HG02938 (cell line): ENCODE results near the gene HIGD2A.
"Not testable (repeated sequence)": the region's sequence is repeated elsewhere in the genome, so short reads cannot be mapped to it uniquely, and the experiment has no call there.

Experiments
- ATAC-seq: cut with Tn5 transposase; IDR thresholded peaks from one replicate; pipeline ENCODE4 v1.9.1; 2021; ENCODE audit warnings: mild to moderate bottlenecking, moderate library complexity; ENCODE audit not compliant: unreplicated experiment

The HIGD2A gene

DNA sequence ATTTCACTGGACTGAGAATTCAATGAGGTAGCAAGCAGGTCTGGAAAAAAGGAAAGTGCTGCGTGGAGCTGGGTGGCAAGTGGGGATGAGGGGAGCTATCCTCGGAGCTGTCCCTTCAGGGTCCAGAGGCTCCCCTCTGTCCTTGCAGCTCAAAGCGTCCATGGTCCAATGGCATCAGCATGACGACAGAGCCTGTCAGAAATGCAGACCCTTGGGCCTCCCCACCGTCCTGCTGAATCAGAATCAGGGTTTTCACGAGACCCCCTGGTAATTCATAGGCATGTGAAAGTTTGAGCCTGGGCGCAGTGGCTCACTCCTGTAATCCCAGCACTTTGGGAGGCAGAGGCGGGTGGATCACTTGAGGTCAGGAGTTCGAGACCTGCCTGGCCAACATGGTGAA, 5.5 kb downstream of the HIGD2A start:
- no peak for ATAC-seq

DNA sequence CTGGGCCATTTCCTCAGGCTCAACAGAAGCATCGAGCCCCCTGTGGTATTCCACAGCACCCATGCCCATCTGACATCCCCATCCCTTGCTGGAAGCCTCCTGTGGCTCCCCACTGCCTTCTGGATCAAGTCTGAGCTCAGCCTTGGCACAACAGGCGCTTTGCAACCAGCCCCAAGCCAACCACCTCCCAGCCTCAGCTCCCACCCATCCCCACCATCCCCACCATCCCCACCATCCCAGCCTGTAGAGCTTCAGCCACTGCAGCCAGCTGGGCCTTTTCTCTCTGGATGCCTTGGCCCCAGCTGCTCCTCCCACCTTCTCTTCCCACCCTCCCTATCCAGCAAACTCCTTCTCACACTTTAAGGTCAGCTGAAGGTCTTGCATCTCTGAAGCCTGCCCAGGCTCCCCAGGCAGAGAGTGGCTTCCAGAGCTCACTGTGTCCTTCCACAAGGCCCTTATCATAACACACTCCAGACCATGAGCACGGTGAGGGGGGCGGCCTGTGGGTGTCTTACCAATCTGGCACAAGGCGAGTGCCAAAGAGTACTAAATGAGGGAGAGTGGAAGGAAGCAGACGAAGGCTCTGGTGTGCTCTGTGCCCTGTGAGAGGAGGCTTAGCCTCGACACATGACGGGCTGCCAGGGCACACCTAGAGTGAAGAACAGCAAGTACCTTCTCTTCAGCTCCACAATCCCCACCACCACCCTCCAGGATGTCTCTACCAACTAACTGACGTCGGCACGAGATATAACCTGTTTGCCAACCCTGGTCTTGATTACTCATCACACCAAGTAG, 6.5 kb downstream of the HIGD2A start:
- no peak for ATAC-seq

DNA sequence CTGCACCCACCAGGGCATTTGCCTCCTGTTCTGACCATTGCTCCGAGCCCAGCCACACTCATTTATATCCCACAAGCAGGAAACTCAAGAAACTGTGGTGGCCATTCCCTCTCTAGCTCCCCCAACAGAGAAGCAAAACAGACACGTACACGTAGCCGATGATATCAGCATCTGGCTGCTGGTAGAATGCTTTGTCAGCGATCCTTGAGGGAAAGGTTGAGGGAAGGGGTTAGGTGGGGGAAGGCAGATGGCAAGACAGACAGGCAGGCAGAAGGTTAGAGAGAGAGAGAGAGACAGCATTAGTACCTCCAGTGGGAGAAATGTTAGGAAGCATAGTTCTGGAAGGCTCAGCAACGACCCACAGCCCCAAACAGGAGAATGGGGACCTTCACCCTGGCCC, 7.8 kb downstream of the HIGD2A start:
- no peak for ATAC-seq

DNA sequence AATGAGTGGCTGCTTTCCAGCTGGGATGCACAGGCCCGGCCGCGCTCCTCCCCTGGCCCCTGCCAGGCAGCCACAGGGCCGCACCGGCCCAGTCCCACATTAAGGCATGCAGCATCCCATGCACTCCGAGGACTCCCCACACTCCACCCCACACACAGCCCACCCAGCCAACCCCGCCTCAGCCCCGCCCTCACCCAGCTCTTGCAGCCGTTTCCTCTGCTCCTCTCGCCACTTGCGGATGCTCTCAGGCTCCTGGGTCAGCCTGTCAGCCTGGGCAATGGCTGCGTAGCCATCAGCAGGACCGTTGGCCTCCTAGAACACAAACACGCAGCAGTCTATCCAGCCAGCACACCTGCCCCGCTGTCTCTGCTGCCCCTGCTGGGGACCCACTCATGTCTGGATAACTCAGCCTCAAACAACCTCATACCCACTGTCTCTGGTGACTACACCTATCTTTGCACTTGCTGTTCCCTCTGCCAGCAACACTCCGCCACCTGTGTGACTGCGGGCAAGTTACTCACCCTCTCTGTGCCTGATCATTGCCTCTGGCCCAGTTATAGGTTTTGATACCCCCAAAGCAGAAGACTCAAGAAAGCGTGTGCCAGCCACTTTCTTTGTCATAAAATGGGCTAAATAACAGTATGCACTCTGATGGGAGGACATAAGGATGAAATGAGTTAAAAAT, 9.3 kb downstream of the HIGD2A start:
- ATAC-seq: no peak

DNA sequence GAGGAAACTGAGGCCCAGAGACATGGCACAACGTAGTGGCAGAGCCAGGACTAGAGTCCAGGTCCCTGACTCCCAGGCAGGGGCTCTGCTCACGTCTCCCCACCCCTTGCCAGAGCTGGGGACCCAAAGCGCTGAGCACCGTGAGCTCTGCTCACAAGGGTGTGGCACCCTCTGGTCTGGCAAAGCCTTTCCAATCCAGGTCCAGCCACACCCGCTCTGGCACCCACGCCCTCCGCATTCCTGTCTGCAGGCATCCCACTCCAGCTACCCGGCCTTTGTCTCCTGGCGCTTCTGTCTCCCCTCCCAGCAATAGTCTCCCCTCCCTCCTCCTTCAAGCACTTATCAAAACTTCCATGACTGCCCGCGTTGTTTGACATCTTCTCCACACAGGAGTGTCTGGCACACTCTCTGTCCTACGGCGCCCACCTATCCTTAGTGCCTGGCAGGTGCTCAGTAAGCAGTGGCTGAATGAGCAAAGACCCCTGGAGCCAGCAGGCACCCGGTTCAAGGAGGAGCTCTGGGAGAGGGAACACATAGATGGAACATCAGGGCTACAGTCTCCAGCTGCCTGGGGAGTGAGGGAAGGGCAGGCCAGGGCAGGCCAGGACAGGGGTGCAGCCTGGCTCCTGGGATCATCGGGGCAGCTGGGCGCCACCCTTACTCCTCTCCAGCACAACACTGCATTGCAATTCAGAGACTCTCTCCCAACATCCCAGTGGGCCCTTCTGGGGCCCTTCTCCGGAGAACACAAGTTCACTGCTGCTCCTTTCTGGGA, 12.0 kb downstream of the HIGD2A start:
- ATAC-seq: no peak

DNA sequence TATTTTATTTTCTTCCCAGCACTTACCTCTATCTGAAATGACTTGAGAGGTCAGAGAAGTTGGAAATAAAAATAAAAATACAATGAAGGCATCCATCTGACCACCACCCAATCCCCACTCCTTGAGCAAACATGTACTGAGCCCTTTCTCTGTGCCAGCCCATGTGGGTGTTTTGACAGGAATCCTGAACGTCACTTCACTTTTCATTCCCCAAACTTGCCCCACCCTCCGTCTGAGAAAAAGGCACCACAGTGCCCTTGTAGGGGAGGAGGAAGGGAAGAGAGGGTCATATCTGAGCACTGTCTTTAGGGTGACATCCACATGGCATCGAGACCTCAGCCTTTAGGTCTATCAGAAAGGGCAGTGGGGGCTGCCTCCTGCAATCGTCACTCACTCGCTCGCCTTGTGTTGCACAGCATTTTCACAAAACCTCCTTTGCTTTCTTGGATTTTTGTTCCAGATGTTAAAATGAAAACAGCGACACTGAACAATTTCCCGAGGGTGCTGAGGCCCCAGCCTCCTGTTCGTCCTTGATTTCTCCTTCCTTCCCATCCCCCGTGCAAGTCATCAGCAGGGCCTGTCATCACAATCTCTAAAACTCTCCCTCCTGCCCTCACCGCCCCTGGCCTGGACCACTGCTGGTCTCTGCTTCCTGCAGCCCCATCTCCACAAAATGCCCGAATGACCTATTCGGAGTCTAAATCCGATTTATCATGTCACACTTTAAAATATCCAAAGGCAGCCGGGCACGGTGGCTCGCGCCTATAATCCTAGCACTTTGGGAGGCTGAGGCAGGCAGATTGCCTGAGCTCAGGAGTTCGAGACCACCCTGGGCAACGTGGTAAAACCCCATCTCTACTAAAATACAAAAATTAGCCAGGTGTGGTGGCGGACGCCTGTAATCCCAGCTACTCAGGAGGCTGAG, 13.0 kb downstream of the HIGD2A start:
- no peak for ATAC-seq

DNA sequence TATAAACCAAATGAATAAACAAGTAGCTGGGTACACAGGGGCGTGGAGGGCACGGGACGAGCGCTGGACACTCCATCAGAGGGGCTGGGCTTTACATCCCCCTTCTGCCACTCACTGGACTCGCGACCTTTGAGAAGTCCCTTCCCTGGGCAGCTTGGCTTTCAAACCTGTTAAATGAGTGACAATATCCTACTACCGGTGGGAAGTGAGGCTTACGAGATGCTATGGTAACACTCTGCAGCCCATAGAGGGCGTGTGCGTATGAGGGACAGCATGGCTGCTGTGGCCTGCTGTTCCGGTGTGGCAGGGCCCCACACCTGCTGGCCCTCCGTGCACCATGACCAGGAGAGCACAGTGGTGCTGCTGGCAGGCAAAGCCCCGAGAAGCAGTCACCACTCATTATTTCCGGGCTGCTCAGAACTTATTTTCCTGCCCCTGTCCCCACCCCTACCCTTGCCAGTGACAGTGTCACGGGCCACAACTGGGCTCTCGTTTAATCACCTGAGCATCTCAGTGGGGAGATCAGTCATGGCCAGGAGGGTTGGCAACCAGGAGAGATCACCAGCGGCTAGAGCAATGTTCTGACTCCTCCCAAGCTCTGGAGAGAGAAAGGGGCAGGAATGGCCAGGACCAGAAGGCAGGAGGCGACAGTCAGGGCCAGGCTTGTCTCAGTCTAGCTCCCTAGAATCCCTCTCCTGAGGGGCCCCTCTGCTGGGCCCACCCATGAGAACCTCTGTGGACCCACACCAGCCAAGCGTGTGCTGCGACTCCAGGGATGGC, 17.3 kb downstream of the HIGD2A start:
- no peak for ATAC-seq

DNA sequence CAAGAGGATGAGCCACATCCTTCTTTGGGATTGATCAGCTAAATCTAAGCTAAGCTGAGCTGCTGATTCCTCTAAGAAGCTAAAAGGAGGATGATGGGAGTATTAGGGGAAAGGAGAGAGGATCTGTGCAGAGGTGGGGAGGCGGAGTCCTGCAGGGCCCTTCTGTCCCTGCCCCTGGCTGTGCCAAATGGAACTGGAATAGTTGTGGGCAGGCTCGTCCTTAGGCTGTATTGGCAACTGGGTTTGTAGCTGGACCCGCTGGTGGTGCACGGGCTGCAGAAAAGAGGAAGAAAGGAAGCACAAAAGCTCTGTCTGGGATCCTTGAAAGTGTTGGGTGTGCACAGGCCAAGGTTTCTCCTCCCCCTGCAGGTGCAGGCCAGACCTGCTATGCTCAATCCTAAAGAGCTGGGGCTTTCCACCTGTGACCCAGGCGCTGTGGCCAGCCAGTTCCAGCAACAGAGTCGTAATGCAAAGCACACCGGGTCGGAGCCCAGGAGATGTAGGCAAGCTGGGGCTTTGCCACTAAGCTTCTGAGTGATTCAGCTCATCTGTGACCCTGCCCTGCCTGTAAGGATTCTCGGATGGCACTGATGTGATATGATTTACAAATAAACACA, 18.0 kb downstream of the HIGD2A start:
- no peak for ATAC-seq

DNA sequence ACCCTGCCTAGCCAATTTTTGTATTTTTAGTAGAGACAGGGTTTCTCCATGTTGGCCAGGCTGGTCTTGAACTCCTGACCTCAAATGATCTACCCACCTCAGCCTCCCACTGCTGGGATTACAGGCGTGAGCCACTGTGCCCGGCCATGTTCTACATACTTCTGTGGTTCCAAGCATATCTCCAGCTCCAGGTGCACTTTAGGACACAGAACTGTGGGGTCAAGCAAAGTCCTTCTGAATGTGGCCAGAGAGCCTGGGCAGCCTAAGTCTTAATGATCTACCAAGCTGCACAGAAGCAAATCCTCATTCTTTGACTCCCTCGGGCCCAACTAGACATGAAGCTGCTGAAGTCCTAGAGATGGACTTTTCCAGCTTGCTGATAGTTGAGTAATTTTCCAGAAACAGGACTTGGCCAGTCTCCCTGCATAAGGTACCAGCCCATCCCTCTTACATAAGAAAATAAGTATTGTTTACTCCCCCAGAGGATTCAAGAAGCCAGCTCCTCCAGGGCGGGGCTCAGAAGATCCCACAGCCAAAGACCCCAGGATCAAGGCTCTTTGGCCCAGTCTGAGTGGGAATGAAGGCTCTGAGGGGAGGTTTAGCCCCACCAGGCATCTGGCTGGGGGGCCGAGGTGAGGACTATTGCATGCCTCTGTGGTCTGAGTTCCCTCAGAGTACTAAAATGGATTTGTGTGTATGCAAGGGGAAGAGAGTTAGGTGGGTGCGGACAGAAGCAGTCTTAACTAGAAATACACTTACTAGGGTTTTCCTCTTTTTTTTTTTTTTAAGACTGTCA, 19.1 kb downstream of the HIGD2A start:
- ATAC-seq: no peak

DNA sequence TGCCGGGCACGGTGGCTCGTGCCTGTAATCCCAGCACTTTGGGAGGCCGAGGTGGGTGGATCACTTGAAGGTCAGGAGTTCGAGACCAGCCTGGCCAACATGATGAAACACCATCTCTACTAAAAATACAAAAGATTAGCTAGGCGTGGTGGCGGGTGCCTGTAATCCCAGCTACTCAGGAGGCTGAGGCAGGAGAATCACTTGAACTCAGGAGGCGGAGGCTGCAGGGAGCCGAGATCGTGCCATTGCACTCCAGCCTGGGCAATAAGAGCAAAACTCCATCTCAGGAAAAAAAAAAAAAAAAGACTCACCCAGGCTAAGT, 19.7 kb downstream of the HIGD2A start:
- ATAC-seq: not testable (repeated sequence)

DNA sequence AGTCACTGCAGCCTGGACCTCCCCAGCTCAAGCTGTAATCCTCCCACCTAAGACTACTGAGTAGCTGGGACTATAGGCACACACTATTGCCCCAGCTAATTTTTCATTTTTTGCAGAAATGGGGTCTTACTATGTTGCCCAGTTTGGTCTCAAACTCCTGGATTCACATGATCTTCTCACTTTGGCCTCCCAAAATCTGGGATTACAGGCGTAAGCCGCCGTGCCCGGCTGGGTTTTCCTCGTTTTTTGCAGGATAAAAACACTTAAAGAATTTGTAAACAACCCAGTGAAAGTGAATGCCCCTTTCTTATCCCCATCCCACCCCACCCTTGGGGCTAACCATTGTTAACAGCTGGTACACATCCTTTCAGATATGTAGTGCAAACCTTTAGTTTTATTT, 20.0 kb downstream of the HIGD2A start:
- no peak for ATAC-seq

DNA sequence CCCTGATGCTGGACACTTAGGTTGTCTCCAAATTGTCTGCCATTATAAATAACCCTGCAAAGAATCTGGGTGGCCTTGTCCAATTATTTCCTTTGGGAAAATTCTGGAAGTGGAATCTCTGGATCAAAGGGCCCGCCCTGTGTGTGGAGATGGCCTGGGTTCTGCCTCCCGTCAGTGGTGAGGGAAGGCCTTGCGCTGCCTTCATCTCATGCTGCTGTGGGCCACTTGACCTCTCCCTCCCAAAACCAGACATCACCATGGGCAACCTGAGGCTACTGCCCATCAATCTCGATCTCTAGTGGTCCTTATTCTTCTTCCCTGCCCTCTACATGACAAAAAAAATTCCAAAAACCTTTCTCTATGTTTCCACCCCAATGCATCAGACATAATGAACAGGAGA, 21.2 kb downstream of the HIGD2A start:
- no peak for ATAC-seq

DNA sequence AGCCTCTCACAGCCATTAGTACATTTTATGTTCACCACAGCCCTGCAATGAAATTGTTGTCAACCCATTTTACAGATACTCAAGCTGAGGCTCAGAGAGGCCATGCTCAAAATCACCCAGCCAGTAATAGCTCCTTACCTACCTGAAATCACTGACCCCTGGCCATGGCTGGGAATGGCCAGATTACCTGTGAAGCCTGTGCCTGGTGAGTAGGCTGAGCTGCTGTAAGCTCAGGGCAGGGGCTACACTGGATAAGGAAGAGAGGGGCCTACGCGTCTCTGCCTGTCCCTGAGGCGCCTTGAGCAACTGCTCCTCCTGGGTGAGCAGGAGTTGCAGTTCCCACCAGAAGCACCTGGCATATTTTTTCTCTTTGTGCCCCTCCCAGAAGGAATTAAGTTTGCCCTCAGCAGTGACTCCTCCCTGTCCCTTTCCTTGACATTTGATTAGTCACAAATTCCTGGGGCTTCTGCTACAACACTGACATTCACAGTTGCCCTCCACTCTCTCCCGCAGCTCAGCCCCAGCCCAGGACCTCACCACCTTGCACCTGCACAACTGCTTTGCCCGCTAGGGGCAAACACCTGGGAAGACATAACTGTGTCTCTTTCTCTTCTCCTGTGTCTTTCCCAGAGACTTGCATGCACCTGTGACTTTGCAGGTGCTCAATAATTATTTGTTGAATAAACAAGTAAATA, 22.1 kb downstream of the HIGD2A start:
- ATAC-seq: no peak

DNA sequence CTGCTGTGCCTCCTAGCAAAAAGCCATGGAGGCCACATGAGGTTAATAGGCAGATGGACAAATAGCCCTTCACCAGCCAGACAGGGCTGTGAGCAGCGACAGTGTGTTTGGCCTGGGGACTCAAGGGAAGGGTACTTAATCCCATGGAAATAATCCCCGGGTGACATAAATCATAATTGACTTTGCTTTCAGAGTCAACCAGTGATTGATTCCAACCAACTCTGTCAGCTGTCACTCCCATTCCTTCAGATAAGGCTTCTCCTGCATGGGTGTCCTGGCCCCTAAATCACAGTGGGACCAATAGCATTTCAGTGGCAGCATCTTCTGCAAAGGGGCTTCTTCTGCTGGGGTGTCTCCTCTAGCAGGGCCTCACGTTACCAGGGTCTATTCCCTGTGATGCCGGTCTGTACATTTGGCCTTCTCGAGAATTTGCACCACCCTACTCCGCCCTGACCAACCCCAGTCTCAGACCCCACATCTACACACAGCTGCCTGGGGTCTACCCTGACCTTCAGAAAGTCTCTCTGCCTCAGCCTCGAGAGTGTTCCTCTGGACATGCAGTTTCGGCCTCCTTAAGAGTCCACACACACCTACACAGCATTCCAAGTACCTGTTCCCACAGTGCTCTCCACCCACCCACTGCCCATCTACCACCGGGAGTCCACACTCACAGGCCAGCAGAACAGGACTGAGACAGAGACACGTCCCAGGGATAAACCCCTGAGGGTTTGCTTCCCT, 24.1 kb downstream of the HIGD2A start:
- no peak for ATAC-seq

DNA sequence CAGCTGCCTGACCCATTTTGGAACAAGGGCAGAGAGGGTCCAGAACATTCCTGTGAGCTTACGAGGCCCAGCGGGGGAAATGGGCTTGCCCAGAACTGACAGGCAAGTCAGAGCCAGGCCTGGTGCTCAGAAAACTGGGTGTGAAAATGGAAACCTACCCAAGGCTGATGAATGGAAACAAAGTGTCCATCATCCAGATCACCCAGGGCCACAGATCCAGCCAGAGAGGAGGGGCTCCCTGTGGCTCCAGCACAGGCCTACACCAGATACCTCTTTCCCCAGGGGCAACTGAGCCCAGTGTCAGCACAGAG, 24.7 kb downstream of the HIGD2A start:
- ATAC-seq: no peak

DNA sequence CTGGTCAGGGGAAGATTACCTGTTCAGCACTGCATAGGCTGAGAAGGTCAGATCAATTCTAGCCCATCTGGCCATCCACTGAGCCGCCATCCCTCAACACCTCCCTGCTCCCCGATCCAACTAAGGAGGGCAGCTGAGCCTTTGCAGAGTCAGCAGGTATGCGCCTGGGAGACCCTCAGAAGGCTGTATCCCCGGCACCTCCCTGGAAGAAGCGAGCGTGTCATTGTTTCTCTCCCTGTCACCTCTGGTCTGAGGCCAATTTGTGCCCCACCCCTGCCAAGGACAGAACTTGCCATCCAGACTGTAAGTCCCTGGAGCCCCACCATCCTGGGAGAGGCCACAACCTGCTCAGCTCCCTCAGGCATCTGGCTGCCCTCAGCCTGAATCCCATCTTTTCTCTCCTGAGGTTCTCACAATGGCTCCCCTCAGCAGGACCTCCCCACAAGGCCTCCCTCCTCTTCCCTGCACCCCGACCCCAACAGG, 25.2 kb downstream of the HIGD2A start:
- ATAC-seq: no peak

DNA sequence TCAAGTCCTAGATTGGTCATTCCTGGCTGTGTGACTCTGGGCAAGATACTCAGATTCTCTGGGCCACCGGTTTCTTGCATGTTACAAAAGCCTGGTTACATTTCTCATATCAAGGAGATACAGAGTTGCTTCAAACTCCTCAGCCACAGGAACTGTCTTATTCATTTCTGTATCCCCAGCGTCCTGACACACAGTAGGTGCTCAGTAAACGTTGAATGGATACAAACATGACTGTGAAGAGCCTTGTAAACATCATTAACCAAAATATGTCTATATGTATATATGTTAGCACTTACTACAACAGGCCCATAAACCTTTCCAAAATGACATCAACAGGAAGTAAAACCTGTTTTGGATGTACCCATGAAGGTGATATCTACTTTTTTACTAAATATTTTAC, 26.2 kb downstream of the HIGD2A start:
- ATAC-seq: no peak
